Liver (tissue), 3 donors: Measurements from ENCODE around the gene CDSN.

ENCODE experiments used
- FOXA2 ChIP-seq: IDR thresholded peaks from 2 replicates; pipeline ENCODE4 v1.6.1; 2016; ENCODE audit warnings: antibody characterized with exemption
- GABPA ChIP-seq, 2 donors: IDR thresholded peaks in 1 of 2; conservative IDR thresholded peaks in 1 of 2; 2 replicates each; pipeline ENCODE4 v1.6.1; 2016; ENCODE audit warnings: antibody characterized with exemption in 2 of 2, mild to moderate bottlenecking in 1 of 2, moderate library complexity in 1 of 2
- HNF4A ChIP-seq, 2 donors: conservative IDR thresholded peaks; 2 replicates each; pipeline ENCODE4 v1.6.1; 2016; ENCODE audit warnings: antibody characterized with exemption in 2 of 2, mild to moderate bottlenecking in 2 of 2
- JUND ChIP-seq, 2 donors: IDR thresholded peaks; 2 replicates each; pipeline ENCODE4 v1.6.1; 2016; ENCODE audit warnings: antibody characterized with exemption in 2 of 2
- RAD21 ChIP-seq, 2 donors: IDR thresholded peaks; 2 replicates each; pipeline ENCODE4 v1.6.1; 2016; ENCODE audit warnings: antibody characterized with exemption in 2 of 2, mild to moderate bottlenecking in 2 of 2
- RXRA ChIP-seq, 2 donors: IDR thresholded peaks; 2 replicates each; pipeline ENCODE4 v1.6.1; 2017 to 2018; ENCODE audit warnings: antibody characterized with exemption in 2 of 2, mild to moderate bottlenecking in 1 of 2
- SP1 ChIP-seq: IDR thresholded peaks from 2 replicates; pipeline ENCODE4 v1.6.1; 2018; ENCODE audit warnings: antibody characterized with exemption, mild to moderate bottlenecking
- TAF1 ChIP-seq: conservative IDR thresholded peaks from 2 replicates; pipeline ENCODE4 v1.6.1; 2016; ENCODE audit warnings: antibody characterized with exemption, mild to moderate bottlenecking
- TF ChIP-seq, protein P1 (sequence below): fragments of 150-350 bp; IDR thresholded peaks from 2 replicates; pipeline ENCODE4 v1.5.1; 2017; ENCODE audit warnings: improper control_type of control experiment, low read depth, low read length; ENCODE audit not compliant: missing input control
- TF ChIP-seq, protein P2 (sequence below): IDR thresholded peaks from 2 replicates; pipeline ENCODE4 v1.6.1; 2016; ENCODE audit warnings: antibody characterized with exemption
- TF ChIP-seq, protein P3 (sequence below): IDR thresholded peaks from 2 replicates; pipeline ENCODE4 v1.6.1; 2016; ENCODE audit warnings: antibody characterized with exemption
- TF ChIP-seq, protein P4 (sequence below): IDR thresholded peaks from 2 replicates; pipeline ENCODE4 v1.6.1; 2016; ENCODE audit warnings: antibody characterized with exemption, mild to moderate bottlenecking
- TF ChIP-seq, protein P5 (sequence below): IDR thresholded peaks from 2 replicates; pipeline ENCODE4 v1.6.1; 2016; ENCODE audit warnings: antibody characterized with exemption
- donor health status: healthy.
- donor health status: healthy.

DNA sequence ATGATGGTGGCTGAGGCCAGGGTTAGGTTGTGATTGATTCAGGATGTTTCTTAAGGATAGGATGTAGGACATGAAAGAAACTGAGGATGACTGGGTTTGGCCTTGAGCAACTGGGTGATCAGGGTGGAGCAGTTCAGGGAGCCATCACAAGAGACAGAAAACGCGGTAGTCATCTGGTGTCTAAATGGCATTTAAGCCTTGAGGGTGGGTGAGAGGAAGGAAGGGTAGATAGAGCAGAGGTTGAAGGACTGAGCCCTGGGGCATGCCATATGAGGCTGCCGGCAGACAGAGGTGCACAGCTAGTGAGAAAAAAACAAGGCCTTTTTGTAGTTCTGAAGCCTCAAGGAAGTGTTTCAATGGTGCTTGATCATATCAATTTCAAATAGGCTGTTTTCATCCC, 48.4 kb upstream of the CDSN start:
- TF ChIP-seq, protein P1, sequence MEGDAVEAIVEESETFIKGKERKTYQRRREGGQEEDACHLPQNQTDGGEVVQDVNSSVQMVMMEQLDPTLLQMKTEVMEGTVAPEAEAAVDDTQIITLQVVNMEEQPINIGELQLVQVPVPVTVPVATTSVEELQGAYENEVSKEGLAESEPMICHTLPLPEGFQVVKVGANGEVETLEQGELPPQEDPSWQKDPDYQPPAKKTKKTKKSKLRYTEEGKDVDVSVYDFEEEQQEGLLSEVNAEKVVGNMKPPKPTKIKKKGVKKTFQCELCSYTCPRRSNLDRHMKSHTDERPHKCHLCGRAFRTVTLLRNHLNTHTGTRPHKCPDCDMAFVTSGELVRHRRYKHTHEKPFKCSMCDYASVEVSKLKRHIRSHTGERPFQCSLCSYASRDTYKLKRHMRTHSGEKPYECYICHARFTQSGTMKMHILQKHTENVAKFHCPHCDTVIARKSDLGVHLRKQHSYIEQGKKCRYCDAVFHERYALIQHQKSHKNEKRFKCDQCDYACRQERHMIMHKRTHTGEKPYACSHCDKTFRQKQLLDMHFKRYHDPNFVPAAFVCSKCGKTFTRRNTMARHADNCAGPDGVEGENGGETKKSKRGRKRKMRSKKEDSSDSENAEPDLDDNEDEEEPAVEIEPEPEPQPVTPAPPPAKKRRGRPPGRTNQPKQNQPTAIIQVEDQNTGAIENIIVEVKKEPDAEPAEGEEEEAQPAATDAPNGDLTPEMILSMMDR, result no peak
- TF ChIP-seq TAF1, result no peak
- TF ChIP-seq JUND (IDR thresholded peaks at IDR 0.05), result no peak
- TF ChIP-seq, protein P2, sequence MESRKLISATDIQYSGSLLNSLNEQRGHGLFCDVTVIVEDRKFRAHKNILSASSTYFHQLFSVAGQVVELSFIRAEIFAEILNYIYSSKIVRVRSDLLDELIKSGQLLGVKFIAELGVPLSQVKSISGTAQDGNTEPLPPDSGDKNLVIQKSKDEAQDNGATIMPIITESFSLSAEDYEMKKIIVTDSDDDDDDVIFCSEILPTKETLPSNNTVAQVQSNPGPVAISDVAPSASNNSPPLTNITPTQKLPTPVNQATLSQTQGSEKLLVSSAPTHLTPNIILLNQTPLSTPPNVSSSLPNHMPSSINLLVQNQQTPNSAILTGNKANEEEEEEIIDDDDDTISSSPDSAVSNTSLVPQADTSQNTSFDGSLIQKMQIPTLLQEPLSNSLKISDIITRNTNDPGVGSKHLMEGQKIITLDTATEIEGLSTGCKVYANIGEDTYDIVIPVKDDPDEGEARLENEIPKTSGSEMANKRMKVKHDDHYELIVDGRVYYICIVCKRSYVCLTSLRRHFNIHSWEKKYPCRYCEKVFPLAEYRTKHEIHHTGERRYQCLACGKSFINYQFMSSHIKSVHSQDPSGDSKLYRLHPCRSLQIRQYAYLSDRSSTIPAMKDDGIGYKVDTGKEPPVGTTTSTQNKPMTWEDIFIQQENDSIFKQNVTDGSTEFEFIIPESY, result no peak
- TF ChIP-seq SP1, result no peak
- TF ChIP-seq, protein P3, sequence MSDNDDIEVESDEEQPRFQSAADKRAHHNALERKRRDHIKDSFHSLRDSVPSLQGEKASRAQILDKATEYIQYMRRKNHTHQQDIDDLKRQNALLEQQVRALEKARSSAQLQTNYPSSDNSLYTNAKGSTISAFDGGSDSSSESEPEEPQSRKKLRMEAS, result no peak
- no peak for TF ChIP-seq HNF4A (conservative IDR thresholded peaks at IDR 0.05)
- no peak for TF ChIP-seq FOXA2
- TF ChIP-seq, protein P4, sequence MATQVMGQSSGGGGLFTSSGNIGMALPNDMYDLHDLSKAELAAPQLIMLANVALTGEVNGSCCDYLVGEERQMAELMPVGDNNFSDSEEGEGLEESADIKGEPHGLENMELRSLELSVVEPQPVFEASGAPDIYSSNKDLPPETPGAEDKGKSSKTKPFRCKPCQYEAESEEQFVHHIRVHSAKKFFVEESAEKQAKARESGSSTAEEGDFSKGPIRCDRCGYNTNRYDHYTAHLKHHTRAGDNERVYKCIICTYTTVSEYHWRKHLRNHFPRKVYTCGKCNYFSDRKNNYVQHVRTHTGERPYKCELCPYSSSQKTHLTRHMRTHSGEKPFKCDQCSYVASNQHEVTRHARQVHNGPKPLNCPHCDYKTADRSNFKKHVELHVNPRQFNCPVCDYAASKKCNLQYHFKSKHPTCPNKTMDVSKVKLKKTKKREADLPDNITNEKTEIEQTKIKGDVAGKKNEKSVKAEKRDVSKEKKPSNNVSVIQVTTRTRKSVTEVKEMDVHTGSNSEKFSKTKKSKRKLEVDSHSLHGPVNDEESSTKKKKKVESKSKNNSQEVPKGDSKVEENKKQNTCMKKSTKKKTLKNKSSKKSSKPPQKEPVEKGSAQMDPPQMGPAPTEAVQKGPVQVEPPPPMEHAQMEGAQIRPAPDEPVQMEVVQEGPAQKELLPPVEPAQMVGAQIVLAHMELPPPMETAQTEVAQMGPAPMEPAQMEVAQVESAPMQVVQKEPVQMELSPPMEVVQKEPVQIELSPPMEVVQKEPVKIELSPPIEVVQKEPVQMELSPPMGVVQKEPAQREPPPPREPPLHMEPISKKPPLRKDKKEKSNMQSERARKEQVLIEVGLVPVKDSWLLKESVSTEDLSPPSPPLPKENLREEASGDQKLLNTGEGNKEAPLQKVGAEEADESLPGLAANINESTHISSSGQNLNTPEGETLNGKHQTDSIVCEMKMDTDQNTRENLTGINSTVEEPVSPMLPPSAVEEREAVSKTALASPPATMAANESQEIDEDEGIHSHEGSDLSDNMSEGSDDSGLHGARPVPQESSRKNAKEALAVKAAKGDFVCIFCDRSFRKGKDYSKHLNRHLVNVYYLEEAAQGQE, result no peak
- TF ChIP-seq GABPA (IDR thresholded peaks at IDR 0.05 in 1 of 2, conservative IDR thresholded peaks at IDR 0.05 in 1 of 2), result no peak
- TF ChIP-seq, protein P5, sequence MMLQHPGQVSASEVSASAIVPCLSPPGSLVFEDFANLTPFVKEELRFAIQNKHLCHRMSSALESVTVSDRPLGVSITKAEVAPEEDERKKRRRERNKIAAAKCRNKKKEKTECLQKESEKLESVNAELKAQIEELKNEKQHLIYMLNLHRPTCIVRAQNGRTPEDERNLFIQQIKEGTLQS, result no peak
- no peak for TF ChIP-seq RAD21 (IDR thresholded peaks at IDR 0.05)
- no peak for TF ChIP-seq RXRA (IDR thresholded peaks at IDR 0.05)
